HG03469 (cell line): ENCODE results near the gene CUX1.

ENCODE experiments used
- ATAC-seq: cut with Tn5 transposase; IDR thresholded peaks from one replicate; pipeline ENCODE4 v1.9.1; 2021; ENCODE audit warnings: mild to moderate bottlenecking, moderate library complexity, moderate number of reproducible peaks; ENCODE audit not compliant: unreplicated experiment

The CUX1 gene

GRCh38 chr7:101934618-101935017 is 117.2 kb downstream of the CUX1 start:
- ATAC-seq, result no peak

- no peak for ATAC-seq
Measured at GRCh38 chr7:101935521-101936141, 118.2 kb downstream of the CUX1 start.

DNA sequence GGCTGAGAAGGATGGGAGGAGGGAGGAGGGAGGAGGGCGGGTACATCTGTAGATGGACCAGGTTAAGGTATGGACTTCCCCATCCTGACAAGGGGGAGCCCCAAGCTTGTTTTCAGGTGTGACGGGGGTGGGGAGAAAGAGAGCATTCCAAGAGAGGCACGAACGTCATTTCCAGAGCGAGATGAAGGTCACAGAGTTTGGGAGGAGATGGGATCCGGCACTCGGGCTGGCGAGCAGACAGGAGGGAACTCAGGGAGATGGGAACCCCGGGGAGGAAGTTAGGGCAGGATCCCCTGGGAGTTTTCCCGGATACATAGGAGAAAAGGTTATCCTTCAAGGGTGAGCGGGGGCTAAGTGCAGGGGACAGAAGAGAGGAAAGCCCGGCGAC is 118.8 kb downstream of the CUX1 start:
- no peak for ATAC-seq

- ATAC-seq, result no peak
Measured at GRCh38 chr7:101936611-101937231, 119.3 kb downstream of the CUX1 start.

GRCh38 chr7:101937717-101938514 is 120.5 kb downstream of the CUX1 start:
- ATAC-seq, result no peak

GRCh38 chr7:101939136-101939695 is 121.8 kb downstream of the CUX1 start:
- no peak for ATAC-seq

DNA sequence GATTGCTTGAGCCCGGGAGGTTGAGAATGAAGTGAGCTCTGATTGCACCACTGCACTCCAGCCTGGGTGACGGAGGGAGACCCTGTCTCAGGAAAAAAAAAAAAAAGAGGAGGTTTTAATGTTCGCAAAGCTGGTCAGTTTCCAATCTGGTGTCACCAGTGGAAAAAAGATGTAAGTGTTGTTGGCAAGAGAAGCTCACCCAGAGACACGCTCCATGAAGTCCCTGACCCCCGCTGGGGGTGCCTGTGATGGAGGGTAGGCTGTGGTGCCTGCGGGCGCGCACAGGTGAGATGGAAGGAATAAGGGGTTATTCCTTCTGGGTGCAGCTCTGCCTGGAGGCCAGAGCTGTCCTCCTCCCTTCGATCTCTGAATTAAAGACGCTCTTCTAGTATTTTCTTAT is 122.7 kb downstream of the CUX1 start:
- ATAC-seq, result no peak

GRCh38 chr7:101940830-101941229 is 123.4 kb downstream of the CUX1 start:
- ATAC-seq, result no peak

DNA sequence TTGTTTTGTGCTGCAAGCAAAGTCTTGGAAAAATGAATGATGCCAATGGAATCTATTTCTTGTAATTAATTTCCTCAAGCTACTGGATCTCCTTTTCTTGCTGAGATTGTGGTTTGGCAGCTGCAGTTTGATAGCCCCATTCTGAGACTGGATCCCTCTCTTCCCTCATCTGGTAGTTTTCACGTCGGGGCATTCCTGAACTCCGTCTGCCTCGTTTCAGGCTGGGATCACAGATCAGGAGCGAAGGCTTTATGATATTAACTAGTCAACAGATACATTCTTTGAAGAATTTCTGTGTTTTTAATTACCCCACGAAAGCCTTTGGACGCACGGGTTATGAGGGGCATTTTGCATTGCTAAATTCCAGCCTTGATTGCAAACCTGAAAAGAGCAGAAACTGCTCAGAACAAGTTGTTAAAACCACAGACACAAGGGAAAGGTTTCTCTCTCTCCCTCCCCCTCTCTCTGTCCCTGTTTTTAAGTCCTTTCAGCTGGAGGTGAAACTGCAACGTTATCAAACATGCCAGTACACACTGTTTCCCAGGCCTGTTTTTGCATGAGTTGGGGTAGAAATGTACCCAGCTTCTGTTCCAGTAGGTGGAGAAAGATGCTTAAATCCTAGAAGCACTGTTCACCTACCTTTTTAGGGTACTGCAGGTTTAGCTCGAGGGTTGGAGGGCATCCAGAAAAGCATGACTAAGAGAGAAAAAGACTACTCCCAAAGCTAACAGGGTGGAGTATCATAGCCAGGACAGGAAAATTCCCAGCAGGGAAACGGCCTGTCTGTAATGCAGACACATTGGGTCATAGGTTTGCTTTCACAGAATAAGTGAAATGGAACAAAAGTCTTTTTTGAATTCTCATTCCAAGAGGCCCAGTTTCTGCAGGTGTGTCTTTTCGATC is 124.3 kb downstream of the CUX1 start:
- no peak for ATAC-seq

DNA sequence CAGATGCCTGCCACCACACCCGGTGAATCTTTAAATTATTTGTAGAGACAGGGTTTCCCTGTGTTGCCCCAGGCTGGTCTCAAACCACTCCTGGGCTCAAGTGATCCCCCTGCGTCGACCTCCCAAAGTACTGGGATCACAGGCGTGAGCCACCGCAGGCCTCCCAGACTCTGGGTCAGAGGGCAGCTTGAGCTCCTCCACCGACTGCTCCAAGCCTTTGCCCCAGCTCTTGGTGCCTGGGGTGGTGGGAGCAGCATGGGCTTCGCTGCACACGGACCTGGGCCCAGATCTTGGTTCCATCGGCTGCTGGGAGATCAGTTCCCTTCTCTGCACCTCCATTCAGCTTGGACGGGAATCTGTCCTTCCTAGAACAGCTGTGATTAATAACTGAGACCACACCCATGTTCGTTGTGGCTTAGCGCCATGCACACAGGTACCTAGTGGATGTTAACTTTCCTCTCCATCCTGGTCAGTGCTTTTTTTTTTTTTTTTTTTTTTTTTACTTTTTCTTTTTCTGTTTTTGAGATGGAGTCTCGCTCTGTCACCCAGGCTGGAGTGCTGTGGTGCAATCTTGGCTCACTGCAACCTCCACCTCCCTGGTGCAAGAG is 125.3 kb downstream of the CUX1 start:
- ATAC-seq, result no peak

DNA sequence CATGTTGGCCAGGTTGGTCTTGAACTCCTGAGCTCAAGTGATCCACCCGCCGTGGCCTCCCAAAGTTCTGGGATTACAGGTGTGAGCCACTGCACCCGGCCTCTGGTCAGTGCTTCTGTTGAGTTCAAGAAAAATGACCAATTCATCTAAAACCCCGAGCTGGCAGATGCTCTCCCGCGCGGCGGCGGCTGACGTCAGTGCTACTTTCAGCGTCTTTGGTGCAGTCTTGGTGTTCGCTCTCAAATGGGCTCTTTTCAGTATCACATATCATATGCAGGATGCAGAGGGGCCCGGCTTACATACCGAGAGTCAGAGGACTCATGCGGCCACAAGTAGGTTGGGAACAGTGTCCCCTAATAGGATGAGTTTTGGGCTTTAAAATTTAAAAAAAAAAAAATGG is 125.9 kb downstream of the CUX1 start:
- no peak for ATAC-seq

DNA sequence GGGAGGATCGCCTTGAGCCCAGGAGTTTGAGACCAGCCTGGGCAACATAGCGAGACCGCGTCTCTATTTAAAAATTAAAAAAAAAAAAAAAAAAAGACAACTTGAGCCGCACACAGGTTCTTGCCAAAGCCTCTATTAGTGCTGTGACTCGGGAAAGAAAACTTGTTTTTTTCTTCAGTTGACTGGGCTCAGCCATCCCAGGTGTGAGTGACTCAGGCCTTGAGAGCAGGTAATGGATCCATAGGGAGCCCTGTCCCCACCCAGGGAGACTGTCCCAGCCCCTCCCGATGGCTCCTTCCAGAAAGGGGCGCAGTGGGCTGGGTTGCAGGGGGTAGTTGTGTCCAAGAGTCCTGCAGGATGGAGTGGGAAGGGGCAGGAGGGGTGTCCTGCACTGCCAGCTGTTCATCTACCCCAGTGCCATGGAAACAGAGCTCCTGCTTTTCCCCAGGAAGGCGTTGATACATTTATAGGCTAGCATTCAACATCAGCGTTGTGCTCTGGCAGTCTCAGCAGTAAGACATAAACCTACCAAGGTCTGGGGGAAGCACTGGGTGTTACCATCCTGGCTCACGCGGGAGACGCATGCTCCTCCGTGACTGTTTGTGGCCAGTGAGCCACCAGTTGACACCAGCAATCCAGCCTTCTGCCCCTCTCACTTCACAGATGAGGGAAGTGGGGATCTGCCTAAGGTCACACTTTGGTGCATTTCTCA is 126.6 kb downstream of the CUX1 start:
- no peak for ATAC-seq

GRCh38 chr7:101944611-101945010 is 127.2 kb downstream of the CUX1 start:
- no peak for ATAC-seq

DNA sequence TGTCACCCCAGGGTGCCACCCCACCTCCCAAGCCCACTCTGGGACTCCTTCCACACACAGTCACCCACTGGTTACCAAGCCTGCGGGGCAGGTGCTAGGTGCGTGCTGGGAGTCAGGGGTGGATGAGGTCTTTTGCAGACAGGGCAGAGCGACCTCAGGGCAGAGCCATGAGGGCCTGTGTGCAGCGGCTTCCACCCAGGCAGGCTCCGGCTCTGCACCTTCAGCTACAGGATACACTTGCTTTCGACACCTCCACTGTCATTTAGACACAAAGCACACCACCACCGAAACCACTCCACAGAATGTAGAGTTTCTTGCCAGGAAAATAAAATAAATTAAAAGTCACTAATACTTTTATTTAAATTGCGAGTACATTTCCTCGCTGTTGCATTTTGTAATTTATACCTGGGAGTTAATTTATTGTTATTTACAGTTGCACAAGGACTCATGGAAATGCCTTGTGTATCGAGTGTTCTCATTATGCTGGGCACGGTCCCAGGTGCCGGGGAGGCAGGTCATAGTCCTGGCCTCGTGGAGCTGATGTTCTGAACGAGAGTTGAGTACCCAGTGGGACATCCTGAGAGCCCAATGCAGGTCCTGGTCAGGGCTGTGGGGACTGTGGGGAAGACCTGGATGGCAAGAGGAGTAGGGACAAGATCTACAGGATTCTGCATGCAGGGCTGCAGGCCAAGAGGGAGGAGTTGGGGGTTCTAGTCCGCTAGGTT is 127.8 kb downstream of the CUX1 start:
- ATAC-seq, result no peak

DNA sequence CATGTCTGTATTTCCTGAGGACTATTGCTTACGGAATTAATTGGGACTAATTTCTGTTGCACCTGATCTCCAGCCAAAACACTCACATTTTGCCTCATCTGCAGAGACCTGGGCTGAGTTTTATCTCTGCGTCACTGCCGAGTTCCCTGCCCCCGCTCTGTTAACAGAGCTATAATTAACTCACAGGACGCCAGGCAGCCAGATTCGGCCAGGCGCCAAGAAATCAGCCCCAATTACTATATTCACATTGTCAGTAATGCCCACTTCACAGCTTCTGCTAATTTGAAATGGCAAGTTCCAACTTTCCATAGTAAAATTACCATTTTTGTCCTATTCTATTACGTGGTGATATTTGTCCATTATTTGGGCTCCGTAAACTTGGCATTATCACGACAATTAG is 130.5 kb downstream of the CUX1 start:
- no peak for ATAC-seq

- no peak for ATAC-seq
Measured at GRCh38 chr7:101948650-101949049, 131.2 kb downstream of the CUX1 start.

GRCh38 chr7:101950450-101951119 is 133.2 kb downstream of the CUX1 start:
- ATAC-seq, result no peak

- no peak for ATAC-seq
Measured at GRCh38 chr7:101951757-101952156, 134.3 kb downstream of the CUX1 start.
